Stimulated activated CD4-positive, alpha-beta T cell treated with anti-CD3 and anti-CD28 coated beads, TNF-alpha, amount 100 ng/mL, for 1 hour (primary cell): Measurements from ENCODE around the gene SIAH3.
A peak's percentile ranks its signal among the peaks of the same experiment; 100 is the strongest.

ENCODE experiments used
- DNase-seq, 3 donors: peaks; one replicate each; pipeline ENCODE4 v3.0.0-alpha.2; 2020; ENCODE audit warnings: low read depth in 3 of 3, low spot score in 1 of 3

SIAH3 gene

GRCh38 chr13:45863709-45864590 lies 12.4 kb upstream of the SIAH3 start:
- DNase-seq: no peak

DNA sequence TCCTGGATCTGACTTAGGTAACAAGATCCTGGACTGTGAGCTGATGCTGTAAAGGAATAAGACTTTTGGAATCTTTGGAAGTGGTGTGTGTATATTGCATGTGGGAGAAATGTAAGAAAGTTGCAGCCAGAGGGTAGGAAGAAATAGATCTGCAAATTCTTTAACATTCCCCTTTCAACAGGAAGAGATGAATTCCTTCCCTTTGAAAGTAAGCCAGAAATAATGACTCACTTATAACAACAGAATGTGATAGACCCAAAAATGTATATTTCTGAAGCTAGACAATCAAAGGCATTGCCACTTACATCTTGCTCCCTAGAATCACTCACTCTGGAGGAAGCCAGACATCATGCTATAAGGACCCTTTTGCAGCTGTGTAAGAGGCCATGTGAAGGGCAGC lies 9.8 kb upstream of the SIAH3 start:
- no peak for DNase-seq

DNA sequence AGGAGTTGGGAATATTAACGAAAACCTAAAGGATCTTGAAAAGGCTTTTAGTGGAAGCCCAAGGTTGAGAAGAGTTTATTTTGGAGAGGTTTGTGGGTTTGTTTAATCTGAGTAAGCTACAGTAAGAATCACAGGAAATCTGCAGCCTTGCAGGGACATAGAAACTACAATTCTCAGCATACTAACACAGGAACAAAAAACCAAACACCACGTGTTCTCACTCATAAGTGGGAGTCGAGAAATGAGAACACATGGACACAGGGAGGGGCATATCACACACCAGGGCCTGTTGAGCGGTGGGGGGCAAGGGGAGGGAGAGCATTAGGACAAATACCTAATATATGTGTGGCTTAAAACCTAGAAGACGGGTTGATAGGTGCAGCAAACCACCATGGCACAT lies 8.7 kb upstream of the SIAH3 start:
- DNase-seq: no peak

GRCh38 chr13:45859705-45860104 lies 8.2 kb upstream of the SIAH3 start:
- DNase-seq: no peak

DNA sequence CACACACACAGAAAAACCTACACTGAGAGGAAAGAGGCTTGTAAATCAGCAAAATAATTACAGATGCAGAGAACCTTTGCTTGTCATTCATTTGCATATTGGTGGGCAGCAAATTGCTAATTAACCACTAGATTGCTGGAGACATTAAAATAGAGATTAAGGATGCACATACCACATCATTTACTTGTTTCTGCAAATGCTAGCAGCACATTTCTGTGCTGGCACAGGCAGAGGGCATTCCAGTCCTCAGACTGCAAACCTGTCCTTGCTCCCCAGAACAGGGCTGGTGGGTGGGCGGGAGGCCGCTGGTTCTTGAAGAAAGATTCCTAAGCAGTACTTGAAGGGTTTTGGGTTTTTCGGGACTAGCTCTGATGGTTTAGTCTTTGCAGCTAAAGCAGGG lies 941 bp upstream of the SIAH3 start:
- DNase-seq: no peak

GRCh38 chr13:45851956-45852355 lies 403 bp upstream of the SIAH3 start:
- DNase-seq: no peak

- no peak for DNase-seq
Observed at GRCh38 chr13:45850027-45850613, 1.4 kb downstream of the SIAH3 start.

- DNase-seq: no peak
Observed at GRCh38 chr13:45849408-45849807, 2.1 kb downstream of the SIAH3 start.

DNA sequence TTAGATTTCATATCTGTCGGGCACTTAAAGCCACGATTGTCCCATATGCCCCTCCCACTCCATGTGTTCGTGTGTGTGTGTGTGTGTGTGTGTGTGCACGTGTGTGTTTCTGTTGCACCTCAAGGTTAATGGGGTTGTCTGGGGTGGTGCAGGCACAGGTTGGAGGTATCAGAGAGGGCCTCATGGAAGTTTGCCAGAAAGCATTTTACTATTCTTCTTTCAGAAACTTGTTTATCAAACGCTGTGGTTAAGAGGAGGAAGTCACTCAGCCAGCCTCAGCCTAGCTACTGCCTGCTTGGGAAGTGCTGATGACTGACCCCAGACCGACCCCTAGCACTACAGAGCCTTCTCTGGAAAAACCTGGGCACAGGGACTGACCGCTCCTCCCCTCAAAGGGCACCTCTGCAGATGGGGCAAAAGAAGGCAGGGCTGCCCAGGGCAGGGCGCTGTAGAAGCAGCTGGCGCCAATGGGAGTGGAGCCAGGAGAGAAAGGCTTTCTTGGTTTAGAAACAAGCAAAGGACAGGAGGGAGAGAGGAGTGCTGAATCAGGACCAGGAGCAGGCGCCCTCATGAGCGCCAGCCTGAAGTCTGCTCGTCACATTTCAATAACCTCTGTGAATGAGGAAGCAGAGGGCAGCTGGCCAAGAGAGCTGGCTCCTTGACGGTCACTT lies 3.9 kb downstream of the SIAH3 start:
- peak in 2 of 3 donors; percentile 13 to 28 for DNase-seq

- no peak for DNase-seq
Observed at GRCh38 chr13:45846681-45847080, 4.9 kb downstream of the SIAH3 start.

- DNase-seq: no peak
Observed at GRCh38 chr13:45838171-45838745, 13.3 kb downstream of the SIAH3 start.

DNA sequence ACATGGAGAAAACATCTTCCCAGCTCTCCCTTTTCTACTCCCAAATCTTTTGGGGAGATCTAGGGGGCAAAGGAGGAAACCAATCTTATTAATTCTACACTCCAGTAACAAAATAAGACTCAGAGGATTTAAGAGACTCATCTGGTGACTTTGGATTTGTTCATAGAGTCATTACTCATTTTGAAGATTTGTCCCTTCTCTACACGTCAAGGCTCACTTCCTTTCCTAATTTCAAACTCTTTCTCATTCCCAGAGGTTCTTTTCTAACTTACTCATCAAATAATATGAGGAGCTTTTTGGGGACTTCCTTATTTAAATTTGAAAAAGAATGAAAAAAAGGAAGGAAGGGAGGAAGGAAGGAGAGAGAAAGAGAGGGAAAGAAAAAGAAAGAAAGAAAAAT lies 14.4 kb downstream of the SIAH3 start:
- no peak for DNase-seq

- no peak for DNase-seq
Observed at GRCh38 chr13:45834411-45834994, 17.1 kb downstream of the SIAH3 start.

- DNase-seq: no peak
Observed at GRCh38 chr13:45833663-45834375, 17.7 kb downstream of the SIAH3 start.

DNA sequence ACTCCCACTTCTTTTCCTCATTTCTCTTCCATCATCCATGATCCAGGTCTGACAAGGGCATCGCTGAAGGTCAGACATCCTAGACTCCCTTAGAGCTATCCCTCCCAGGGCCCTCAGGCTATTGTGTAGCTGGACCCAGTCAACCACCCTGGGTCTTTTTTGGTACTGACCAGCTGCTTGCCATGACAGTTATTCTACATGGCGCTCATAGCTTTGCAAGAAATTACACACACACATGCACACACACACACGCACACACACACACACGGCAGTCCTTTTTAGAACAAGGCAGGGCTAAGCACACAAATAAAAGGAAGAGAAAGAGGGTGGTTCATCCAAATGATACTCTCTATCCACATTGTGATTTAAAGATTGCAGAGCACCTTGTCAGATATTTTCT lies 18.3 kb downstream of the SIAH3 start:
- no peak for DNase-seq

DNA sequence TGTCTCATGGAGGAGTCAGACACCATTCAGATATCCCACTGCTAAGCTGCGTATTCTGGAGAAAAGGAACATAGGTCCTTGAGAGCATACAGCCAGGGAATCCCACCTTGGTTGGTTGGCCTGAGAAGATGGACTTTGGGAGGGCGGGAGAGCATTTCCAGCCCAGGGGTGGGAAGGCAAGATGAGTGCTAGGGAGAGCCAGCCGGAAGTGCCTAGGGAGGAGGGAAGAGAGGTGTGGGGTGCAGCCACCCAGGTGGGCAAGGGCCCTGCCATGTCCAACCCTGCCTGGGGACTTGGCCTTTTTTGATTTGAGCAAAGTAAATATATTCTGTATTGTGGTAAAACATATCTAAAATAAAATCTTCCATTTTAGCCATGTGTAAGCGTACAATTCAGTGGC lies 19.7 kb downstream of the SIAH3 start:
- DNase-seq: no peak

- DNase-seq: no peak
Observed at GRCh38 chr13:45830121-45830520, 21.4 kb downstream of the SIAH3 start.

DNA sequence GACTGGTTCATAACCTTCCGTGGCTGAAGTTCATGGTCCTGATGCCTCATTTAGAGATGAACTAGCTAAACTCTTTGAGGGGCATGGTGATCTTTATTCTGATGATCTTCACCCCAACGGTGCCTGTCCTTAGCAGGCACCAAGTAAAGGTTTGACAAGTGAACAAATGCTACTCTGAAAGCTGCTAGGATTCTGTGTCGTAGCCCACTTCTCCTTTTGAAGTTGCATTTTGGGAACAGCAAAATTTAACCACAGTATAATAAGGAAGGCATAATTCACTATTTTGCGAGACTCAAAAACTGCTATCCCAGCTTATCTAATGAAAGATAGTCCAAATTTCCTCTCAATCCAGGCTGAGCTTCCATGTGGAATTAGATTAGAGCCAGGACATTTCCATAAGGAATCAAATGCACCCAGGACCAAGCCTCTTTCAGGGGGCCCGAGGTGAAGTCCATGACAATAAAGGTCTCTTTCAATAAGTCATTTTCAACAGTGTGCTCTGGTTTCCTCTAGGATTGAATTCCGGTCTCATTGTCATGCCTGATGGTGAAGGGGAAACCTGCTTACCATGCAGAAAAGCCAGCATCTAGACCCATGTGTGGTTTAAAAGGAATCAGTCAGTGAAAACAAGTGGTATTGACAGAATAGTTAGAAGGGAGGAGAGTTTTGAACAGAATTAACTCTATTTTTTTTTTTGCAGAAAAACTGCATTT lies 23.1 kb downstream of the SIAH3 start:
- no peak for DNase-seq

- DNase-seq: no peak
Observed at GRCh38 chr13:45827318-45827717, 24.2 kb downstream of the SIAH3 start.

DNA sequence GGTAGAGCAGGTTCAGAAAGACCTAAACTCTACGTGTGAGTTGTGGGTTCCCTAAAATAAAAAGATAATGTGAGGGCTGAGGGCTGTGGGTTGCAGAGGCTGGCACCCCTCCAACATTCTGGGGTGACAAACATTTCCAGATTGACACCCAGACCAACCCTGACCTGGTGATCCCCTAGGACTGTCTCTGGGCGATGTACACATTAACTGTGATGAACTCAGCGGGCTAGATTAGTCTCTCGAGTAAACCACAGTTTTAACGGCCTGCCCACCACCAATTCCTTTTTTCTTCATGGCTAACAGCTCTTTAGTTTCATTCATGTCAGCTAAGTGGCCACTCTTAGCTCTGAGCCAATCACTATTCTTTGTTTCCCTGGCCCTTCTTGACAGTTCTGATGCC lies 24.8 kb downstream of the SIAH3 start:
- no peak for DNase-seq

DNA sequence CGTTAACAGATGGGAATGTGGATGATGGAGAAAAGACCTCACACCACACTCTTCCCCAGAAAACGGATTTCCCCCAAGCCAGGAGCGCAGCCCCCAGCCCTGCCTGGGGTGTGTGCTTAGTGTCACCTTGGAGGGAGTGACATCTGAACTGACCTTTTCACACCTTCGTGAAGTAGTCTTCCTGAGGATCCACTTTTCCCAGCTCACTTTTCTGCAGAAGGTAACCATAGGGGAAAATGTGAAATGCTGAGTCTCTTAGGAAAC lies 26.2 kb downstream of the SIAH3 start:
- DNase-seq: no peak
